Measurements from ENCODE around the gene KDM4E. TPM values are rescaled to one million over a fixed set of nuclear protein-coding genes. Genes with fewer than 3 reads are reported as not detected.
"Not testable (repeated sequence)": the region's sequence is repeated elsewhere in the genome, so short reads cannot be mapped to it uniquely, and the experiment has no call there.

The KDM4E gene
- not detected for polyA plus RNA-seq (2013, experiment 1 of 2; ENCODE audit: insufficient read length)
- 0.05 TPM for polyA plus RNA-seq (2013, experiment 2 of 2; ENCODE audit: insufficient read length)

DNA sequence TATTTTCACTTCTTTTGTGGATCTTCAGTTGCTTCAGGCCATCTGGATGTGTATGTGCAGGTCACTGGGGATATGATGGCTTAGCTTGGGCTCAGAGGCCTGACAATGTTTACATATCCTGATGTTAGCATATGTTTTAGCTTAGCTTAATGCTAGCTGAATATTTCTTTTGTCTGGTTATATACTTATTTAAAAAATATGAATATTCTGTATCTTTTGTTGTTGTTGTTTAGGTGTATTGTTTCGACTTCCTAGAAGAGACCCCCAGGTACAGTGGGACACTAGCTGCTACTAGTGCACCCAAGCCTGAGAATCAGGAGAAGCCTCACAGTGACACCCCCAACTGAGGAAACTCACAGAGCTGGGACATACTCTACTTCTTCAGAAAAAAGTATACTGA, at the start of gene KDM4E:
Gene KDM4E, plus strand, starts transcription at position 301 of the 400 bp plus-strand sequence. CDS start 300 bp downstream, outside the sequence.
- no peak for DNase-seq

DNA sequence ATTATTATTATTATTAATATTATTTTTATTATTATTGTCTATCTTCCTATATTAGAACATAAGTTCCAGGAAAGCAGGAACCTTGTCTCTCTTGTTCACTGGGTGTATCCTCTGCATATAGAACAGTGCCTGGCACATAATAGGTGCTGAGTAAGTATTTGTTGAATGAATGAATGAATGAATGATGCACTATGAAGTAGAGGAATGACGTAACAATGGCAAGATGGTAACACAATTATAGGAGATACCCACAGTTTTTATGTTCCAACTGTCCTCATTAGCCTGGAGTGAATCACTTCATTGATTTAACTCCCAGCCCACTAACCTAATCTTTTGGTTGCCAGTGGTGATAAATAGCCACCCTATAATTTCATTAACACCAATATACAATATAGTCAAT, 49.5 kb upstream of the KDM4E start:
- no peak for DNase-seq

DNA sequence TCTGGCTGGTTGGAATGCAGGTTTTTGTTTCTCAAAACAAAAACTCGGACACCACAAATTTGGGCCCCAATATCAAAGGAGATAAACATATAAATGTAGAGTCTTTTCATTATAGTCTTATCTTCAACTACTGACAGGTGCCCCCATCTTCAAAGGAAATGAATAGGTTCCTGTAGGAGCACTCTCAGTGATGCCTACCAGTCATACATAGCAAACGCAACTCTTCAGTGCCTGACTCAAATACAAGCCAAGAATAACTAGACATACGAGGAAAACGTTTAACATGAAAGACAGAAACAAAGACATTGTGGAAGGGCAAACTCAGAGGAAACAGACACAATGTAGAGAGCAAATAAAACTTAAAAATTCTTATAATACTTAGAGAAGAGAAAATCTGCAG, 37.7 kb upstream of the KDM4E start:
- DNase-seq, result no peak

DNA sequence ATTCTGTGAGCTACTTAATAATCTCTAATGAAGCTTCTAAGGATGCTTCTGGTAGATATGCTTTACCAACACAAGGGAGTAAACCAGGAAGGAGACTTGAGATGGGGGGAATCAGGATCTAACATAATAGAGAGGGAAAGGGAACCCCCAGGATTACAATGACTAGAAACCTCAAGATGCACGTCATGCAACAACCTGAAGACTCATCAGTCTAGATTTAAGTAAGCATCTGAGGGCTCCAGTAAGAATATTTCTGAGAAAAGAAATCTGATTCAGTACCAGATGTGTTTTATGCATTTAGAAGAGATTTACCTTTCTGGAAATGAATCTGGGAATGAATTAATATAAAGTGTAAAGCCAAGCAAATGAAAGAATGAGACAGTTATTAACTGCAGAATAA, 36.3 kb upstream of the KDM4E start:
- no peak for DNase-seq

DNA sequence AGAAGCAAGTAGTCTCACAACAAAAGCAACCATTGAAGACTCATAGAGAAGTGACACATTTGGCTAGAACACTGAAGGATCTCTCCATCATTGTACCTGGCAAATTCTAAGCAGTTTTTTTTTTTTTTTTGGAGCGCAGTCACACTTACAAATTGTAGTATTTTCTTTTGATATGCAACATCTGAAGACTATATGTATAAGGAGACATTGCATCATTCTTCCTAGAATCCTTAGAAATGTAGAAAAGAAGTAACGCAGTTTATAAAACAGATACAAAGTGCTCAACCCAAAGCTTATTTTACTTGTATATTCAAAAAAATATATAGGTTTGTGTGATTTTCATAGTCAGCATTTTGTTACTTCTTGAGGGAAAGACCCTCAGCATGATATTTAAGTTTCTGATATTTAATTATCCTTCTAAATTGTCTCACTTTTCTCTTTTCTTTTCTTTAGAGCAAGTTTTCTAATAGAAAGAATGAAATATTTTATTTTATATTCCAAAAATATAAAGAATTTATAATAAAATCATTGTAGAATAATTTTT, 31.6 kb upstream of the KDM4E start:
- no peak for DNase-seq

DNA sequence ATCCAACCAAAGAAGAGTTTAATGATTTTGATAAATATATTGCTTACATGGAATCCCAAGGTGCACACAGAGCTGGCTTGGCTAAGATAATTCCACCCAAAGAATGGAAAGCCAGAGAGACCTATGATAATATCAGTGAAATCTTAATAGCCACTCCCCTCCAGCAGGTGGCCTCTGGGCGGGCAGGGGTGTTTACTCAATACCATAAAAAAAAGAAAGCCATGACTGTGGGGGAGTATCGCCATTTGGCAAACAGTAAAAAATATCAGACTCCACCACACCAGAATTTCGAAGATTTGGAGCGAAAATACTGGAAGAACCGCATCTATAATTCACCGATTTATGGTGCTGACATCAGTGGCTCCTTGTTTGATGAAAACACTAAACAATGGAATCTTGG, 27.6 kb upstream of the KDM4E start:
- no peak for DNase-seq

DNA sequence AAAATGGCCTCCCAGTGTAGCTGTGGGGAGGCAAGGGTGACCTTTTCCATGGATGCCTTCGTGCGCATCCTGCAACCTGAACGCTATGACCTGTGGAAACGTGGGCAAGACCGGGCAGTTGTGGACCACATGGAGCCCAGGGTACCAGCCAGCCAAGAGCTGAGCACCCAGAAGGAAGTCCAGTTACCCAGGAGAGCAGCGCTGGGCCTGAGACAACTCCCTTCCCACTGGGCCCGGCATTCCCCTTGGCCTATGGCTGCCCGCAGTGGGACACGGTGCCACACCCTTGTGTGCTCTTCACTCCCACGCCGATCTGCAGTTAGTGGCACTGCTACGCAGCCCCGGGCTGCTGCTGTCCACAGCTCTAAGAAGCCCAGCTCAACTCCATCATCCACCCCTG, 26.8 kb upstream of the KDM4E start:
- no peak for DNase-seq

DNA sequence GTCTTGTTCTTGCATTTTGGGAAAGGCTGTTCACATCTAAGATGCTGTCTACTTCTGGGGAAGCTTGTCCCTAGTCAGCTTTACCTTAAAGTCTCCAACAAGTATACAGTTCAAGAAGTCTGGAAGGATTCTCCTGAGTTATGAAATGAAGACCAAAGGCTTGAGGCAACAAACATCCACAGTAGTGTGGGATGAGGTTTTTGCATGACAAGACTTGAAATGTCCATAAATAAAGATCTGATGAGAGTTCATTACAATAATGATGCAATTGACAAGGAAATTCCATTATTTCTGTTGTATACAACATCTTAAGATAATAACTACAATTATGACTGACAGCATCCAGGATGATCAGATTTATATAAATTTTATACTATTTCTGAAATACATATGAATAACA, 21.3 kb upstream of the KDM4E start:
- DNase-seq, result no peak

DNA sequence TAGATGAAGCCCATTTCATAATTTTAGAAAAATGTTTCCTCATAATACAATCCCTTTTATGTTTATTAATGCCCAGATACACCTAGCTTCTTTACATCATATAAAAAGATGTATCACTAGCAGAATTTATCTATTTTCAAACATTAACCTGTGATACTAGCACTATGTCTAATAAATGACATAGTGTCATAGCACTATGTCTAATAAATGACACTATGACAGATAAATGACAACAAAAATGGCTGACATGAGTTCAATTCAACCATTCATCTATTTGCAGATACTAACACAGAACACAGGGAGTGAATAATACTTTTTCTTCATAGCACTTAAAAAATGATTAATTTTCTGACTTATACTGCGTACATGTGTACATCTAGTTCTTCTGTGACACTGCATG, 19.4 kb upstream of the KDM4E start:
- DNase-seq, result no peak

DNA sequence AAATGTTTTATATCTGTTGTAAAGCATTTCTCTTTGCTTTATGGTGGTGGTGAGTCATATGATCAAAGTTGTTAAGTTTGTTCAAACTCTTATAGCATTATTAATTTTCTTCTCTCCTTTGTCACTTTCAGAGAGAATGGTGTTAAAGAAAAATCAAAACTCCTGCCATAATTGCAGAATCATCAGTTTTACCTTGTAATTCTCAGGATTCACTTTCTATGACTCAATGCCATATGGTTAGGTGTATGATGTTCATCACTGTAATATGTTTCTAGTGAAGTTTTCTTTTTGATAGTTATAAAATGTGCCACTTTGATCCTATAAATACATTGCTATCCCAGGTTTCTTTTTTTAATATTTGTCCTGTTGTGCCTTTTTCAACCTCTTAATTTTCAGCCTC, 13.7 kb upstream of the KDM4E start:
- no peak for DNase-seq

DNA sequence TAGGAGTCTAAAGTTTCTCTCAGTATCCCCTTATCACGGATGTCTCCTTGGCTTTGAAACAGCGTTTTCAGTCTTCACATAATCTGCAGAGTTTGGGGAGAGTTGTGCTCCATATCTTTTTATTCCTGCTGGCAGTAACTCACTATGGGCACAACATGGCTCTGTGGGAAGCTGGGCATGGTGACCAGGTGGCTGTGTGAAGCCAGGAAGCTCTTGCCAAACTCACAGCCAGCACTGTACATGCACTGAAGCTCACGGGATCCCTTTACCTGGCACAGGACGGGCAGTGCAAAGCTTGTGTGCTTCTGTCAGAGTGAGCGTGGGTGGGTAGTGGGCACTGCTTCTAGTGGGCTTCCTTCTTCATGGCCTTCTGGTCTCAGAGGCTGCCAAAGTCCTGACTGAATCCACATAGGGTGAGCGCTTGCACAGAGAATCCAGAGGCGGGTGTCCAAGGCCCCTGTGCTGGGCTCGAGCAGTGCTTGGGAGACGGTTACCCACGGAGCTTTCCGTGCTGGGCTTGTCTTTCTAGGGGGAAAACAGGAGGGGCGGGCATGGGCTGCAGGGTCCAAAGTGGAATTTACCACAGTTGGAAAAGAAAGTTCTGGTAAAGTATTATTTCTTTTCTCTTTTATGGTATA, 10.8 kb upstream of the KDM4E start:
- no peak for DNase-seq

DNA sequence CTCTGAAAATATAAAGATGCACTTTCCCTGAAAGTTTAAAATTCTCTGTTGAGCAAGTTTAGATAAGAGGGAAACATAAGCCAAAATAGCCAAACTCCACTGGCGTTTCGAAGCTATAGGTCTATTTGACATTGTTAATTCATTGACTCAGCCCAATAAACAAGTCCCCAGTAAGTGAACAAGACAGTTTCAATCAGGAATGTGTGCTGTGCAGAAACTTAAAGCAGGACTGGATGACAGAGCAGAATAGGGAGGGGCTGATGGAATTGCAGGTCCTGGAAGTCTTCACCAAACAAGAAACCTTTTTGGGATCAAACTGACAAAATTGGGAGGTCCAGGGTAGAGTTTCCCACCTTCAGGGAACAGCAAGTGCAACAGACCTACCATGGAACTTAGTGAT, 8.9 kb upstream of the KDM4E start:
- DNase-seq, result no peak

DNA sequence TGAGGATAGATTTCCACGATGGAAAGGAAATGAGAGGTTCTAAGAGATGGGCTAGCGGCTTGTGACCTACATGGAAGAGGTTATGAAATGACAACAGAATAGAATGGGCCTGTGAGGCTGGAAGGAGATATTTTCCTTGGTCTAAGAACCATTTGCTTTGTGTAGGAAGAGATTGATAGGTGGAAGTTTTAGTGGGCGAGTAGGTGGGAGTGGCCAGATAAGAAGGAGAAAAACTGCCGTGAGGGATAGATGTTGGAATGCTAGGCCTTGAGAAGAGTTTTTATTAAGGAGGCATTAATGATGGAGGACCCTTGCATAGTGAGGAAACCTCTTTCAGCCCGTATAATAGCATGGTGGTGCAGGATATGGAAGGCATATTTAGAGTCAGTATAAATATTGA, 3.6 kb upstream of the KDM4E start:
- not testable (repeated sequence) for DNase-seq

DNA sequence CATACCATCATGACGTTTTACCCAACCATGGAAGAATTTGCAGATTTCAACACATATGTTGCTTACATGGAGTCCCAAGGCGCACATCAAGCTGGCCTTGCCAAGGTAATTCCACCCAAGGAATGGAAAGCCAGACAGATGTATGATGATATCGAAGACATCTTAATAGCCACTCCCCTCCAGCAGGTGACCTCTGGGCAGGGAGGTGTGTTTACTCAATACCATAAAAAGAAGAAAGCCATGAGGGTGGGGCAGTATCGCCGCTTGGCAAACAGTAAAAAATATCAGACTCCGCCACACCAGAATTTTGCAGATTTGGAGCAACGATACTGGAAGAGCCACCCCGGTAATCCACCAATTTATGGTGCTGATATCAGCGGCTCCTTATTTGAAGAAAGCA, 536 bp downstream of the KDM4E start:
- not testable (repeated sequence) for DNase-seq

DNA sequence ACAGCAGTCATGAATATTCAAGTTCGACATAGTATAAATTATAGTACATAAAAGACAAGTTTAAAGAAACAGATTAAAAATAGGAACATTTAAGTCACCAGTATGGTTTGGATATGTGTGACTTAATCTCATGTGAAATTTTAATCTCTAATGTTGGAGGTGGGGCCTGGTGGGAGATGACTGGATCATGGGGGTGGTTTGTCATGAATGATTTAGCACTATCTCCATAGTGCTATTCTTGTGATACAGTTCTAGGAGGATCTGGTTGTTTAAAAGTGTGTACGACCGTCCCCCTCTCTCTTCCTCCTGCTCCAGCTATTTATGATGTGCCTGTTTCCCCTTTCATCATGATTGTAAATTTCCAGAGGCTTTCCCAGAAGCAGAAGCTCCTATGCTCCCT, 3.3 kb downstream of the KDM4E start:
- DNase-seq, result no peak

DNA sequence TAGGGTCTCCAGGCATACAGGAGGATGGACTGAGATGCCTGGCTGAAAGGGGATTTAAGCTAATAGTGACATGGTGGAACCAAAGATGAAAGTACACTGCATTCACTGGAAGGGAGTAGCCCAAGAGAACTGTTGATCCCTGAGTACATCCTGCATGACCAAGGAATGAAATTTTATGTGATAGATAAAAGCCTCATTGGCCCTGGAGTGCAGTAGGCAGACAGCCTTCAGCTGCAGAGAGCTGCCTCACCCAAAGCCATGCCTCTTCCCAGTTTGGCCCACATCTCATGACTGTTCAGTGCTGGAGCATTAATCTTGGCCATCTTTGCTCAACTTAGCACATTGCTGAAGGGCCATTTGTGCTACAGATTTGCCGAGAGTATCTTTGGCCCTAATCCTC, 8.0 kb downstream of the KDM4E start:
- no peak for DNase-seq

DNA sequence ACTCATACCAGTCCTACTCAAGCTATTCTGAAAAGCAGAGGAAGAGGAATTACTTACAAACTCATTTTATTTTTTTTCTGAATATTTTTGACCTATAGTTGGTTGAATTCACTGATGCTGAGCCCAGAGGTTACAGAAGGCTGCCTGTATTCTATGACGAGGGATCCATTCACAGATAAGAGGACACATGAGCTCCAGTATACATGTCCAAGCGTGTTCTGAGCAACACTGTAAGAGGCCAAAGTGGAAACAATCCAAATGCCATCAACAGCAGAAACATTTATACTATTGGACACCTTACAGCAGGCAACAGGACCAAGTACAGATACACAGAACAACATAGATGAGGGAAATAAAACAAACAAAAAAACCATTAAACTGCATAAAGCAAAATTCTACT, 10.3 kb downstream of the KDM4E start:
- DNase-seq, result no peak

DNA sequence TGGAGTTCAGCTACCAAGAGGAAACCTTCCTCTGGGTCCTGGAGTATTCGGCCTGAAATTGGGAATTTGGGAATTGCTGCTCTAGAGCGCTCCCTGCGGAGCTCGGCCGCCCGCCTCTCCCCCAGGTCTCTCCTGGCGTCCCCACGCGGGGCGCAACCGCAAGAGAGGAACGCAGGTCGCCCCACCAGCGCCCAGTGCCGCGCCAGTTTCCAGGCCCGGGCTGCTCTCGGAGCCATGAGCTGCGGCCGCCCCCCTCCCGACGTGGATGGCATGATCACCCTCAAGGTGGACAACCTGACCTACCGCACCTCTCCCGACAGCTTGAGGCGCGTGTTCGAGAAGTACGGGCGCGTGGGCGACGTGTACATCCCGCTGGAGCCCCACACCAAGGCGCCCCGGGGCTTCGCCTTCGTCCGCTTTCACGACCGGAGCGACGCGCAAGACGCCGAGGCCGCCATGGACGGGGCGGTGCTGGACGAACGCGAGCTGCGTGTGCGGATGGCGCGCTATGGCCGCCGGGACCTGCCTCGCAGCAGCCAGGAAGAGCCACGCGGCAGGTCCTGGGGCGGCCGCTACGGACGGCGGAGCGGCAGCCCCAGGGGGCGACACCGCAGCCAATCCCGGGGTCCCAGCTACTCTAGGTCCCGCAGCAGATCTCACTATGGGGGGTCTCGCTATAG, 12.4 kb downstream of the KDM4E start:
- peak; percentile 9 for DNase-seq

DNA sequence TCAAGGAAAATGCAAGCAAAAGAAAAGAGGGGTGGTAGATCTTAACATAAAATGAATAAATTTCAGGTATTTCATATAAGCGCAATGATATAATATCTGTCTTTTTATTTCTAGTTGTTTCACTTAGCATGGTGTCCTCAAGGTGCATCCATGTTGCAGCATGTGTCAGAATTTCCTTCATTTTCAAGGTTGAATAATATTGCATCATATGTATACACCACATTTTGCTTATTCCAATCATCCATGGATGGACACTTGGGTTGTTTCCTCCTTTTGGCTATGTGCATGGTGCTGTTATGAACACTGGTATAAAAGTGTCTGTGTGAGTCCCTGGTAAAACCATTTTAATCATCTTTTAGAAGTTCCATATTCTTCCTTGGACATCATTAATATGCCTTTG, 17.2 kb downstream of the KDM4E start:
- DNase-seq, result no peak

DNA sequence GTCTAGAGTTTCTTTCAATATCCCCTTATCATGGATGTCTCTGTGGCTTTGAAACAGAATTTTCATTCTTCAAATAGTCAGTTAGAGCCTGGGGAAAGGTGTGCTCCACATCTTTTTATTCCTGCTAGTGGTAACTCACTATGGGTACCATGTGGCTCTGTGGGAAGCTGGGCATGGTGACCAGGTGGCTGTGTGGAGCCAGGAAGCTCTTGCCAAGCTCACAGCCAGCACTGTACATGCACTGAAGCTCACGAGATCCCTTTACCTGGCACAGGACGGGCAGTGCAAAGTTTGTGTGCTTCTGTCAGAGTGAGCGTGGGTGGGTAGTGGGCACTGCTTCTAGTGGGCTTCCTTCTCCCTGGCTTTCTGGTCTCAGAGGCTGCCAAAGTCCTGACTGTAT, 17.8 kb downstream of the KDM4E start:
- DNase-seq, result no peak

DNA sequence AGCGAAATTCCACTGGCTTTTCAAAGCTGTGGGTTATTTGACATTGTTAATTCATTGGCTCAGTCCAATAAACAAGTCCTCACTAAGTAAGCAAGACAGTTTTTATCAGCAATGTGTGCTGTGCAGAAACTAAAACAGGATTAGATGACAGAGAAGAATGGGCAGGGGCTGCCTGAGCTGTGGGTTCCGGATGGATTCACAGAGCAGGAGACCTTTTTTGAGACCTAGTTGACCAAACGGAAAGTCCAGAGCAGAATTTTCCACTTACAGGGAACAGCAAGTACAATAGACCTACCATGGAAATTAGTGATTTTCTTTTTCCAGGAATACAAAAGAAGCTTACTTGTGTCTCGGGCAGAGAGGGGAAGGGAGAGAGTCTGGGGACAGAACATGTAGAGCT, 19.0 kb downstream of the KDM4E start:
- no peak for DNase-seq

DNA sequence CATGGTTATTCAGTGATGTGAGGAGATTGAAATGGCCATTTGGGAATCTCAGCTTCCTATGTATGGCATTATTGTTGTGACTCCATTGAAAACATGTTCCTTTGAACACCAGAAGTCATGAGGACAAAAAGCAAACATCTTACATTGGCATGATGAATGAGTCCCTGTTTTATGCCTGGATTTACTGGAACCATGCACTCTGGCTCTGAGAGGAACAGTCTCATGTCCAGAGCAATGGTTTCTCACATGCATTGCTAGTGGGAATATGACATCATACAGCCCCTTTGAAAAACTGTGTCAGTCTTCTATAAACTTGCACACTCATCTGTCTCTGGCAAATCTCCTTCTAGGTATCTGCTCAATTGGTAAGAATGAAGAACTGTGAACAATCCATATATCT, 20.8 kb downstream of the KDM4E start:
- no peak for DNase-seq

DNA sequence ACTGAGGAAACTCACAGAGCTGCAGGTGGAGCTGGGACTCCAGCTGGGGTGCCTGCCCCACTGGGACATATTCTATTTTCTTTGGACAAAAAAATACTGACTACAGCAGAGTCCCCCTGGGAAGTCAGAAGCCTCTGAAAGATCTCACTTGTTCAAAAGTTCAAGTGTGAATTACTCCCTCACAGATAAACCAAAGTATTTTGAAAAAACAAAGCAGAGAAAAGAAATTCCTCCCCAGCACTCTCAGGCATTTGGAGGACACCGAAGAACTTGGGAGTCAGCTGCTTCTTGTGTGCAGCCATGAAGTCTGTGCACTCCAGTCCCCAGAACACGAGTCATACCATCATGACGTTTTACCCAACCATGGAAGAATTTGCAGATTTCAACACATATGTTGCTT, 24.1 kb downstream of the KDM4E start, which contains the start of gene KDM4F:
Gene KDM4F, plus strand, starts transcription at position 301 of the 400 bp plus-strand sequence.
- DNase-seq, result not testable (repeated sequence)

DNA sequence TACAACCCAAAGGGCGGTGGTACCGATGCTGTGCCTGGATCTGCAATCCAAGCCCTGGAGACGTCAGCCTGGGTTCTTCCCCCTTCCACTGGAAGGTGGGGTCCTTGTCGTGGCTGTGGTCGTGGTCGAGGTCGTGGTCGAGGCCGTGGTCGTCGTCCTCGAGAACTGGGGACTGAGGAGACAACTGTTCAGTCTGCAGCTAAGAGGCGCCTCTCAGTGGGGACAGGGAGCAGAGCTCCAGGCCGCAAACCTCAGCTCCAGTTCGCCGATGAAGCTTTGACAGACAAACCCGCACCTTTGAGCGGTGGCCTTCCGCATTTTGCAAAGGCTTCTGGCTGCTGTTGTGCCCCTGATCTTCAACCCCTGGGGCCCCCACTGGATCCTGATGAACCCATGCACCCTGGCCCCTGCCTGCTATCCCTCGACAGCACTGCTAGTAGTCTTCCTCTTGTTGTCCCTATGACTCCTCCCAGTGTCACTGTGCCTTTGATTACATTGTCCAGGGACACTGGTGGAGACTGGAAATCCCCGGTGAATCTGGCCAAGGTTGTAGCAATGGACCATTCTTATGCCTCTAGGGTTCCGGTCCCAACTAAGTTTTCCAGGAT, 25.6 kb downstream of the KDM4E start:
- DNase-seq, result no peak
